Fibroblast of lung (primary cell): ENCODE measurements around the gene ZNF454.

ENCODE experiments used
- EZH2 ChIP-seq: IDR thresholded peaks from 2 replicates; pipeline ENCODE4 v1.5.1; 2012; ENCODE audit warnings: low read length, control low read depth, mild to moderate bottlenecking; ENCODE audit errors: missing control alignments
- TF ChIP-seq, protein P1 (sequence below), 2 donors: IDR thresholded peaks in 1 of 2; conservative IDR thresholded peaks in 1 of 2; 1 replicate in 1 of 2; 2 replicates in 1 of 2; pipeline ENCODE4 v1.5.1; 2011 to 2012; ENCODE audit warnings: low read length in 2 of 2, control low read depth in 1 of 2, inconsistent platforms in 1 of 2, low read depth in 1 of 2, mild to moderate bottlenecking in 1 of 2

DNA sequence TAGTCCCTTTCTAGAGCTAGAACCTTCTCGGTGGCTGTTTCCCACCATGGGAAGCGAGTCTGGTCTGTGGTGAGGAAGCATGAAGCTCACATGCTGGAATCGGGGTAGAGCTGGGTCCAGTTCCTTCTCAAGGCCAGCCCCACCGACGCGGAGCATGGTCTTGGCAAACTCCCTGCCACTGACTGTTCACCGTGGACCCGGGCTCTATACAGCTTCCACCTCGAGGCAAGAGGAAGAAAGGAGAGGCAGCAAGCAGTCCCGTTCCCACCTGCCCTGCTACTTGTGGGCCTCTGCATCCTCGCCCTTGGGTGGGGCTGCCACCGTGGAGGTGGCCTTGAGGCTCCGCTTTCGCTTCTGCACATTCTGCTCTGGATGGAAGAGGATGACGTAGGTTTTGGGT lies 40.4 kb downstream of the ZNF454 start:
- TF ChIP-seq, protein P1, sequence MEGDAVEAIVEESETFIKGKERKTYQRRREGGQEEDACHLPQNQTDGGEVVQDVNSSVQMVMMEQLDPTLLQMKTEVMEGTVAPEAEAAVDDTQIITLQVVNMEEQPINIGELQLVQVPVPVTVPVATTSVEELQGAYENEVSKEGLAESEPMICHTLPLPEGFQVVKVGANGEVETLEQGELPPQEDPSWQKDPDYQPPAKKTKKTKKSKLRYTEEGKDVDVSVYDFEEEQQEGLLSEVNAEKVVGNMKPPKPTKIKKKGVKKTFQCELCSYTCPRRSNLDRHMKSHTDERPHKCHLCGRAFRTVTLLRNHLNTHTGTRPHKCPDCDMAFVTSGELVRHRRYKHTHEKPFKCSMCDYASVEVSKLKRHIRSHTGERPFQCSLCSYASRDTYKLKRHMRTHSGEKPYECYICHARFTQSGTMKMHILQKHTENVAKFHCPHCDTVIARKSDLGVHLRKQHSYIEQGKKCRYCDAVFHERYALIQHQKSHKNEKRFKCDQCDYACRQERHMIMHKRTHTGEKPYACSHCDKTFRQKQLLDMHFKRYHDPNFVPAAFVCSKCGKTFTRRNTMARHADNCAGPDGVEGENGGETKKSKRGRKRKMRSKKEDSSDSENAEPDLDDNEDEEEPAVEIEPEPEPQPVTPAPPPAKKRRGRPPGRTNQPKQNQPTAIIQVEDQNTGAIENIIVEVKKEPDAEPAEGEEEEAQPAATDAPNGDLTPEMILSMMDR (conservative IDR thresholded peaks at IDR 0.05 in 1 of 2, IDR thresholded peaks at IDR 0.05 in 1 of 2; ENCODE audit: low read depth in 1 of 2, low read length in 2 of 2) = no peak
- no peak for TF ChIP-seq EZH2
